Upper lobe of left lung (tissue), 6 donors: ENCODE data around the gene STK36. TPM values are rescaled to one million over a fixed set of nuclear protein-coding genes. Genes with fewer than 3 reads are reported as not detected.

Source experiments
- ATAC-seq, 2 donors: fragments of 200-7000 bp; cut with Tn5 transposase; one replicate each; pipeline ENCODE4 v1.9.1; 2022; ENCODE audit warnings: mild to moderate bottlenecking in 2 of 2, moderate library complexity in 2 of 2; ENCODE audit not compliant: low FRiP score in 2 of 2
- DNase-seq, 2 donors: peaks; one replicate each; pipeline ENCODE4 v3.0.0-alpha.2; 2019 to 2020
- H3K27ac ChIP-seq, 4 donors: fragments of 200-600 bp; sonication (generic); one replicate each; pipeline ENCODE4 v1.5.1; 2016 to 2019
- H3K27me3 ChIP-seq, 4 donors: fragments of 200-600 bp; sonication (generic); one replicate each; pipeline ENCODE4 v1.5.1; 2017 to 2019
- H3K36me3 ChIP-seq, 4 donors: fragments of 200-600 bp; sonication (generic); one replicate each; pipeline ENCODE4 v1.5.1; 2016 to 2019
- H3K4me1 ChIP-seq, 4 donors: fragments of 200-600 bp; sonication (generic); one replicate each; pipeline ENCODE4 v1.5.1; 2018 to 2019
- H3K4me3 ChIP-seq, 4 donors: fragments of 200-600 bp; sonication (generic); one replicate each; pipeline ENCODE4 v1.5.1; 2017 to 2019; ENCODE audit warnings: mild to moderate bottlenecking in 2 of 4, moderate library complexity in 1 of 4
- H3K9me3 ChIP-seq, 4 donors: fragments of 200-600 bp; sonication (generic); one replicate each; pipeline ENCODE4 v1.5.1; 2018 to 2019
- CTCF ChIP-seq, 6 experiments: fragments of 450-650 bp in 4 of 6; fragments of 200-600 bp in 2 of 6; sonication (generic) in 2 of 6; IDR thresholded peaks; one replicate each; pipeline ENCODE4 v1.5.1; 2016 to 2019; ENCODE audit warnings: antibody characterized with exemption in 6 of 6
- EP300 ChIP-seq, 4 donors: sonication (generic); formaldehyde crosslinking; IDR thresholded peaks; one replicate each; pipeline ENCODE4 v1.5.1; 2017; ENCODE audit warnings: antibody characterized with exemption in 4 of 4, control low read depth in 2 of 4
- POLR2A ChIP-seq, 4 donors: fragments of 450-650 bp; IDR thresholded peaks; one replicate each; pipeline ENCODE4 v1.5.1; 2016 to 2017; ENCODE audit warnings: antibody characterized with exemption in 4 of 4, mild to moderate bottlenecking in 2 of 4
- POLR2AphosphoS5 ChIP-seq, 2 donors: sonication (generic); formaldehyde crosslinking; IDR thresholded peaks; one replicate each; pipeline ENCODE4 v1.5.1; 2017; ENCODE audit warnings: antibody characterized with exemption in 2 of 2
- WGBS, 2 donors: methylation state at CpG; one replicate each; pipeline ENCODE4 v1.1.5; 2017 to 2018; 5-methylcytosine and 5-hydroxymethylcytosine counted together
- total RNA-seq, 6 donors: library from RNA; depleted of rRNA in 4 of 6; stranded (reverse); fragments of >200 nt in 4 of 6; gene quantifications; one replicate each; pipeline versions ENCODE4 v1.1.0 to v1.2.1, GENCODE V29; 2016 to 2021
- donor health status: DM: no; HTN: no; CAD: no; lungs with moderate emphysema.
- donor health status: DM: no; HTN: yes; CAD: no; lungs with severe emphysema.

STK36 gene
- total RNA-seq, 6 donors from 2014 or later, result 21.3 to 153 (median 36.8) TPM

GRCh38 chr2:218719457-218719856, 47.6 kb downstream of the STK36 start:
- TF ChIP-seq POLR2A (IDR thresholded peaks at IDR 0.05) (no peak), CTCF (IDR thresholded peaks at IDR 0.05) (no peak), POLR2AphosphoS5 (IDR thresholded peaks at IDR 0.05) (no peak), EP300 (IDR thresholded peaks at IDR 0.05) (no peak)
- ATAC-seq, result no peak
- no peak for DNase-seq
- Histone ChIP-seq H3K36me3 (peaks cover 0 to 8% (median 1%) of the 10 kb centered on the region in 4 donors), H3K4me1 (peaks cover 0 to 15% (median 4%) of the 10 kb centered on the region in 4 donors), H3K9me3 (no peaks in the 10 kb centered on the region), H3K4me3 (no peak overlapping the region), H3K27ac (no peak overlapping the region), H3K27me3 (no peaks in the 10 kb centered on the region)
- WGBS, 2 donors, result 77 to 79% methylated on average over 3 of the region's 3 CpGs

GRCh38 chr2:218720048-218721041, 48.5 kb downstream of the STK36 start:
- Histone ChIP-seq H3K27ac (no peak overlapping the region), H3K4me3 (no peak overlapping the region), H3K9me3 (peaks cover 0 to 4% (median 0%) of the 10 kb centered on the region in 4 donors), H3K27me3 (no peaks in the 10 kb centered on the region), H3K4me1 (peaks cover 0 to 15% (median 4%) of the 10 kb centered on the region in 4 donors), H3K36me3 (peaks cover 0 to 8% (median 1%) of the 10 kb centered on the region in 4 donors)
- 91 to 93% methylated on average over 19 of the region's 19 CpGs for WGBS, 2 donors
- DNase-seq (no peak), ATAC-seq (no peak)
- TF ChIP-seq POLR2AphosphoS5 (IDR thresholded peaks at IDR 0.05) (no peak), CTCF (IDR thresholded peaks at IDR 0.05) (no peak), EP300 (IDR thresholded peaks at IDR 0.05) (no peak), POLR2A (IDR thresholded peaks at IDR 0.05) (no peak)

GRCh38 chr2:218721488-218721887, 49.6 kb downstream of the STK36 start:
- TF ChIP-seq POLR2A (IDR thresholded peaks at IDR 0.05) (no peak), CTCF (IDR thresholded peaks at IDR 0.05) (no peak), EP300 (IDR thresholded peaks at IDR 0.05) (no peak), POLR2AphosphoS5 (IDR thresholded peaks at IDR 0.05) (no peak)
- Histone ChIP-seq H3K4me1 (peaks cover 0 to 15% (median 4%) of the 10 kb centered on the region in 4 donors), H3K27ac (no peak overlapping the region), H3K27me3 (no peaks in the 10 kb centered on the region), H3K4me3 (no peak overlapping the region), H3K9me3 (peaks cover 0 to 15% (median 9%) of the 10 kb centered on the region in 4 donors), H3K36me3 (peaks cover 0 to under 1% (median 0%) of the 10 kb centered on the region in 4 donors)
- no peak for ATAC-seq
- no peak for DNase-seq

GRCh38 chr2:218721934-218722333, 50.0 kb downstream of the STK36 start:
- DNase-seq, result no peak
- H3K27ac ChIP-seq, result no peak overlapping the region
- WGBS, 2 donors, result 83 to 88% methylated on average over 2 of the region's 2 CpGs
- TF ChIP-seq EP300 (IDR thresholded peaks at IDR 0.05) (no peak), POLR2A (IDR thresholded peaks at IDR 0.05) (no peak), POLR2AphosphoS5 (IDR thresholded peaks at IDR 0.05) (no peak), CTCF (IDR thresholded peaks at IDR 0.05) (no peak)
- H3K4me1 ChIP-seq, result peaks cover 0 to 12% (median 3%) of the 10 kb centered on the region in 4 donors
- H3K27me3 ChIP-seq, result no peaks in the 10 kb centered on the region
- ATAC-seq, result no peak
- no peaks in the 10 kb centered on the region for H3K36me3 ChIP-seq
- peaks cover 0 to 20% (median 12%) of the 10 kb centered on the region in 4 donors for H3K9me3 ChIP-seq
- H3K4me3 ChIP-seq, result no peak overlapping the region
